Activated CD4-positive, alpha-beta memory T cell treated with anti-CD3 and anti-CD28 coated beads, Interleukin-2, amount 10 ng/mL, durations not matched to agents 7 days and 5 days (primary cell): ENCODE data around the gene ZNF664. TPM values are rescaled to one million over a fixed set of nuclear protein-coding genes. Genes with fewer than 3 reads are reported as not detected.

Experiments used
- CTCF ChIA-PET: fragments of 350-600 bp; sonication (Branson Sonifier 250); formaldehyde crosslinking; loops from one replicate; lab custom pipeline; 2021; ENCODE audit warnings: antibody characterized with exemption, inconsistent platforms; lab: Charles Lee
- POLR2A ChIA-PET: fragments of 350-600 bp; sonication (Branson Sonifier 250); formaldehyde crosslinking; loops from one replicate; lab custom pipeline; 2021; ENCODE audit warnings: antibody characterized with exemption; lab: Charles Lee
- DNase-seq: peaks from one replicate; pipeline ENCODE4 v3.0.0-alpha.2; 2020
- H3K27ac Mint-ChIP-seq: one replicate; pipeline ENCODE4 v1.8.0; 2021; ENCODE audit warnings: mild to moderate bottlenecking, mixed read lengths
- H3K27me3 Mint-ChIP-seq: one replicate; pipeline ENCODE4 v1.8.0; 2021; ENCODE audit warnings: mixed read lengths
- H3K36me3 Mint-ChIP-seq: one replicate; pipeline ENCODE4 v1.8.0; 2021; ENCODE audit warnings: low read depth, mixed read lengths
- H3K4me1 Mint-ChIP-seq: one replicate; pipeline ENCODE4 v1.8.0; 2021; ENCODE audit warnings: mixed read lengths
- H3K4me3 Mint-ChIP-seq: one replicate; pipeline ENCODE4 v1.8.0; 2021; ENCODE audit warnings: mild to moderate bottlenecking, mixed read lengths
- H3K9me3 Mint-ChIP-seq: one replicate; pipeline ENCODE4 v1.8.0; 2021; ENCODE audit warnings: mixed read lengths
- total RNA-seq, 2 experiments: library from RNA; stranded (reverse); gene quantifications; one replicate each; pipeline ENCODE4 v1.2.3, GENCODE V29; 2021

Gene ZNF664
- total RNA-seq, 2 experiments from 2014 or later = 42.5 to 43.4 TPM

DNA sequence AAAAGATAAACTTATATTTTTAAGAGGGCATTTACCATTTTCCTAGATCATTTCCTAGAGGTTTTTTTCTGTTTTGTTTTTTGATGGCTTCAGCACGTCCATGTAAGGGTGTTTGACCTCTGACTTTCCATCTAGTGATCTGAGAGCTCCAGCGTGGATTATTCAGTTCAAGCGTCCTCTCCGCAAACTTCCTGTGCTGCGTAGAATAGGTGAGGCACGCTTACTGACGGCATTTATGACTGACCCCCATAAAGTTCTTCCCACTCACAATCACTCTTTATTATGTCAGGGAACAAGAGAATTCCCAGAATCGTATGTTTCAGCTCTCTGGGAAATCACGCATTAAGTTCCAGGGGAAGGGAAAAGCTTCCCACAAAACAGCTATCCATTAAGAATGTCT is 16.8 kb upstream of the ZNF664 start:
- Mint-ChIP-seq H3K9me3 (no peaks in the 10 kb centered on the region), H3K36me3 (no peaks in the 10 kb centered on the region), H3K4me1 (no peaks in the 10 kb centered on the region), H3K4me3 (no peak overlapping the region), H3K27me3 (no peaks in the 10 kb centered on the region), H3K27ac (no peak overlapping the region)
- ChIA-PET CTCF (no interaction called here), POLR2A (no interaction called here)
- no peak for DNase-seq

DNA sequence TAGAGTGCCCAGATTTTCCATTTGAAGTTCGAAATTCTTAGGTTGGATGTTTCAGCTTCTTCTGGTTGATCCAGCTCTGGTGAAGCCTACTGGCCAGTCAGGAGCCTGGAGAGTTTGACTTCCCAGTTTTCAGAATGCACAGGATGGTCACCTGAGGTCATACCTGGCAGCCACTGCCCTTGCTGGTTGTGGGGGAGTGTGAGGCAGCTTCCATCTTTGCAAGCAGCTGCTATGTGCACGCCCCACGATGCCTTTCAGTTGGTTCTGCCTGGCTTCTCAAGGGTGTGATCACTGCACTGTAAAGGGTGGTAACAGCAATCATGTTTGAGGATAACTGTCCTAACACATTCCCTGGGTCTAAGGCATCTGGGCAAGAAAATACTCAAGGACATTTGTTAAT is 15.8 kb upstream of the ZNF664 start:
- no peaks in the 10 kb centered on the region for H3K36me3 Mint-ChIP-seq
- H3K4me3 Mint-ChIP-seq = no peak overlapping the region
- H3K27ac Mint-ChIP-seq = no peak overlapping the region
- ChIA-PET POLR2A (no interaction called here), CTCF (interaction anchor here (0.7 kb wide), 1 partner anchor 111 kb away, joined by 7 read pairs; no protein-coding TSS in a partner anchor)
- H3K4me1 Mint-ChIP-seq = no peaks in the 10 kb centered on the region
- no peaks in the 10 kb centered on the region for H3K9me3 Mint-ChIP-seq
- no peak for DNase-seq
- no peaks in the 10 kb centered on the region for H3K27me3 Mint-ChIP-seq

DNA sequence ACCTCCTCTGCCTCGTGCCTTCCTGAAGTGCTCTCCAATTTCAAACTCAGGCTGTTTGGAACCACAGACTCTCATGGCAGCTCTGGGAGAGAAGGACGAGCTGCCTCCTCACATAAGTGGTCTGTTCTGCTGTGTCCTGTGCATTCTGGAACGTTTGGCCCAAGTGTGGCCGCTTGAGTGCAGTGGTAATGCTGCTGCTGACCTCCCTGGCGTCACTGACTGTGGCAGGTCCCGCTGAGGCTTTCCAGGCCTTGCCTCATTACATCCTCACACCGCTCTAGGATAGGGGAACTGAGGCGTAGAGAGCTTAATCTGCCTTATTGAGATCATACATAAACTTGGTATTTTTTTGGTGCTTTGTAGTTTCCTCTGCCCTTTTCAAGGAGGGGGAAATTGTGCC is 14.6 kb upstream of the ZNF664 start:
- Mint-ChIP-seq H3K4me1 (no peaks in the 10 kb centered on the region), H3K36me3 (no peaks in the 10 kb centered on the region), H3K9me3 (no peaks in the 10 kb centered on the region), H3K27ac (no peak overlapping the region), H3K4me3 (no peak overlapping the region), H3K27me3 (no peaks in the 10 kb centered on the region)
- no peak for DNase-seq
- ChIA-PET CTCF (no interaction called here), POLR2A (no interaction called here)

DNA sequence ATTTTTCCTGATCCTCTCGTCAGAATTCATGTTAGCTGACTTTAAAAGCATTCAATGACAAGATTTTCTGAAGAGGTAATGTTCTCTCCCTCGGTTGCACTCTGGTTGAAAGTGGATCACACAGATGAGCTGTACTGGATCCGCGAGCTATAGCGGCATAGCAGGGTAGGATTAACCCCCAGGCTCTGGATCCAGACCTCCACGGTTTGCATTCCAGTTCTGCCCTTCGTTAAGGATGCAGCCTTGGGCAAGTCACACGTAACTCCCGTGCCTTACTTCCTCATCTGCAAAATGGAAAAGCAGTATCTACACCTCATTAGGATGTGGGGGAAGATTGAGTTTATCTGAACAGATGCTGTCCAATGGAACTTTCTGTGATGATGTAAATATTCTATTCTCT is 14.1 kb upstream of the ZNF664 start:
- H3K36me3 Mint-ChIP-seq = no peaks in the 10 kb centered on the region

GRCh38 chr12:123960029-123960735 is 12.8 kb upstream of the ZNF664 start:
- Mint-ChIP-seq H3K9me3 (no peaks in the 10 kb centered on the region), H3K36me3 (no peaks in the 10 kb centered on the region)

More for the DNA sequence above, 14.1 kb upstream of the ZNF664 start:
- DNase-seq = no peak
- H3K4me1 Mint-ChIP-seq = no peaks in the 10 kb centered on the region
- no peak overlapping the region for H3K4me3 Mint-ChIP-seq
- no peaks in the 10 kb centered on the region for H3K9me3 Mint-ChIP-seq
- H3K27ac Mint-ChIP-seq = no peak overlapping the region
- POLR2A ChIA-PET = no interaction called here
- H3K27me3 Mint-ChIP-seq = no peaks in the 10 kb centered on the region
- CTCF ChIA-PET = no interaction called here

DNA sequence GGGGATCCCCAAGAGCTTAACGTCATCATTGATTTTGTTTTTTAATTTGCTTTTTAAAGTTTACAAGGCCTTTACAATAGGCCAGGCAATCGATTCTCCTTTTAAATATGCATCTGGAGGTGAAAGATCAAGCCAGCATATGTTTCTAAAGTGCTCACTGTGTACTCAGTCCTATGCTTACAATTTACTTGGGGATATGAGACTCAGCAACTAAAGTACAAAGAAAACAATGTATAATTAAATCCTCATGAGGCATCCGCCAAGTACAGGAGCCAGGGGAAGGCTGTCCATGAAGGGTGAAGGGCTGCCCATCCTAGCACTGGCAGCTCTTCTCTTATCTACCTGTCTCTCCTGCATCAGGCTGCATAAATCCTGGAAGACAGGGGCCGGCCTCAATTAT is 12.2 kb upstream of the ZNF664 start:
- no peaks in the 10 kb centered on the region for H3K27me3 Mint-ChIP-seq
- H3K9me3 Mint-ChIP-seq = no peaks in the 10 kb centered on the region
- no peaks in the 10 kb centered on the region for H3K4me1 Mint-ChIP-seq
- H3K27ac Mint-ChIP-seq = no peak overlapping the region
- ChIA-PET POLR2A (no interaction called here), CTCF (interaction anchor here (2.6 kb wide), 1 partner anchor 55 kb away, joined by 9 read pairs; no protein-coding TSS in a partner anchor)
- no peak overlapping the region for H3K4me3 Mint-ChIP-seq
- H3K36me3 Mint-ChIP-seq = no peaks in the 10 kb centered on the region
- no peak for DNase-seq

More at GRCh38 chr12:123960029-123960735, 12.8 kb upstream of the ZNF664 start:
- Mint-ChIP-seq H3K27ac (no peak overlapping the region), H3K4me3 (no peak overlapping the region), H3K27me3 (no peaks in the 10 kb centered on the region), H3K4me1 (no peaks in the 10 kb centered on the region)
- ChIA-PET POLR2A (no interaction called here), CTCF (interaction anchor here (2.6 kb wide), 1 partner anchor 55 kb away, joined by 9 read pairs; no protein-coding TSS in a partner anchor)
- DNase-seq = no peak

GRCh38 chr12:123961585-123962345 is 11.2 kb upstream of the ZNF664 start:
- Mint-ChIP-seq H3K27me3 (no peaks in the 10 kb centered on the region), H3K36me3 (no peaks in the 10 kb centered on the region), H3K4me1 (no peaks in the 10 kb centered on the region), H3K27ac (no peak overlapping the region), H3K9me3 (no peaks in the 10 kb centered on the region), H3K4me3 (no peak overlapping the region)
- ChIA-PET CTCF (interaction anchor here (1.5 to 2.6 kb wide), 2 partner anchors 43 to 56 kb away, joined by 3 to 9 read pairs; no protein-coding TSS in a partner anchor), POLR2A (interaction anchor here (0.6 kb wide), 2 partner anchors 28 to 200 kb away, joined by 3 to 5 read pairs; partner anchors contain the start of gene DNAH10)
- no peak for DNase-seq

- Mint-ChIP-seq H3K9me3 (no peaks in the 10 kb centered on the region), H3K36me3 (no peaks in the 10 kb centered on the region), H3K4me1 (no peaks in the 10 kb centered on the region), H3K27me3 (no peaks in the 10 kb centered on the region), H3K4me3 (no peak overlapping the region), H3K27ac (no peak overlapping the region)
- ChIA-PET CTCF (interaction anchor here (1.5 to 2.6 kb wide), 2 partner anchors 42 to 57 kb away, joined by 3 to 9 read pairs; no protein-coding TSS in a partner anchor), POLR2A (interaction anchor here (0.6 kb wide), 2 partner anchors 29 to 201 kb away, joined by 3 to 5 read pairs; partner anchors contain the start of gene DNAH10)
- DNase-seq = no peak
These were observed 10.5 kb upstream of the ZNF664 start for GRCh38 chr12:123962513-123962912.

DNA sequence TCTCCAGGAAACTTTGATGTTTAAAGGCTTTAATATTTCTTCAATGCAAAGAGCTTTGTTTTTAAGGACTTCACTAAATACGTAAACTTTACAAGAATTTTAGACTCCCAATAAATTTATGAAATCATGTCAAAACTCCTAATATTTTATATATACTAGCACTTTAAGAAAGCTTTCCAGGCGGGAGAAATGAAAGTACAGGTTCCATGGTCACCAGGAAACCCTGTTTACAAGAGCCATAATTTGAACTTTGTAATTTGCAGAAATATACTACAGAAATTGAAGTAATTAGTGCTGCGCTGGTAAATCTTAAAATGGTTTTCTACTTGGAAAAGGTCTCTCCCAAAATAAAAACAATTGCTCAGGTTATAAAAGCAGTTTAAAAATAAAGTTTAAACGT is 9.2 kb upstream of the ZNF664 start:
- DNase-seq = no peak
- POLR2A ChIA-PET = no interaction called here
- H3K4me1 Mint-ChIP-seq = no peaks in the 10 kb centered on the region
- CTCF ChIA-PET = interaction anchor here (0.9 kb wide), 1 partner anchor 58 kb away, joined by 4 read pairs; no protein-coding TSS in a partner anchor
- H3K36me3 Mint-ChIP-seq = no peaks in the 10 kb centered on the region
- no peak overlapping the region for H3K4me3 Mint-ChIP-seq
- no peaks in the 10 kb centered on the region for H3K9me3 Mint-ChIP-seq
- H3K27ac Mint-ChIP-seq = no peak overlapping the region
- no peaks in the 10 kb centered on the region for H3K27me3 Mint-ChIP-seq

DNA sequence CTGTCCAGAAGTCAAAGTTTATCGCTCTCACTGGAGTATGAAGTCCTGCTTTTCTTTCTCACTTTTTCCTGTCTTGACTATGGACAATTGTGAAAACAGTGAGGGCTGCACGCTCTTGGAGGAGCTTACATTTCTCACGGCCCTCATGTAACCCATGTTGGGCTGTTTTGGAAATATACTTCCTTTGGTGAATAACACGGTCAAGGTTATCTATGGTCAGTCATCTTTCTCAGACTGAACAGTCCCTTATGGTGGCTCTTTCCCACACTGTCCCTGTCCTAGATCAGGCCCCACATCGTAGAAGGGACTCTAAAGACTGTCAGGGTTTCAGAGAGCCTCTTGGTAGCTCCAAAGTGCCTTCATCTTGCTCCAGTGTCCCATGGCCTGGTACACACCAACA is 7.6 kb upstream of the ZNF664 start:
- POLR2A ChIA-PET = no interaction called here
- H3K9me3 Mint-ChIP-seq = no peaks in the 10 kb centered on the region
- H3K4me1 Mint-ChIP-seq = peaks cover 9% of the 10 kb centered on the region
- no peak overlapping the region for H3K27ac Mint-ChIP-seq
- CTCF ChIA-PET = no interaction called here
- DNase-seq = no peak
- no peaks in the 10 kb centered on the region for H3K36me3 Mint-ChIP-seq
- H3K4me3 Mint-ChIP-seq = no peak overlapping the region
- H3K27me3 Mint-ChIP-seq = no peaks in the 10 kb centered on the region

DNA sequence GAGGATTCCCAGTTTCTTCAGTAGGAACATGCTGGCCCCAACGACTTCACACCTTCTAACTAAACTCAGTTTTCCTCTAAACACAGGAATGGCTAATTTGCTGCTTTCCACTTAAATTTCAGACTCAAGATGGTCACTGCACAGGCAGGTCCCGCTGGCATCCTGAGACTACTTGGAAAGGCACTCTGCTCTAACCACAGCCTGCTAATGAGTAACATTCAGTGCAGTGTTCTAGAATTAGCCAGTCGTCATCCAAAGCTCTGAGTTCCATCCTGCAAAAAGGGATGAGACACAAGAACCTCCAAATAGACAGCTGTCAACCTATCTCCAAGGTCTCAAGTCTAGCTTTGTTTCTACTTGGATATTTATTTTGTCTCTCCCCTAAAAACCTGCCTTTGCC is 6.4 kb upstream of the ZNF664 start:
- POLR2A ChIA-PET = no interaction called here
- H3K9me3 Mint-ChIP-seq = no peaks in the 10 kb centered on the region
- no peak overlapping the region for H3K4me3 Mint-ChIP-seq
- no peak overlapping the region for H3K27ac Mint-ChIP-seq
- no peak for DNase-seq
- peaks cover 18% of the 10 kb centered on the region for H3K4me1 Mint-ChIP-seq
- H3K36me3 Mint-ChIP-seq = no peaks in the 10 kb centered on the region
- H3K27me3 Mint-ChIP-seq = no peaks in the 10 kb centered on the region
- CTCF ChIA-PET = no interaction called here

- no peak for DNase-seq
- Mint-ChIP-seq H3K27ac (no peak overlapping the region), H3K9me3 (no peaks in the 10 kb centered on the region), H3K27me3 (no peaks in the 10 kb centered on the region), H3K4me1 (peaks cover 19% of the 10 kb centered on the region), H3K36me3 (no peaks in the 10 kb centered on the region), H3K4me3 (no peak overlapping the region)
- CTCF ChIA-PET = no interaction called here
- POLR2A ChIA-PET = no interaction called here
These were observed 5.9 kb upstream of the ZNF664 start for GRCh38 chr12:123967121-123967586.

GRCh38 chr12:123971449-123971769 is 1.6 kb upstream of the ZNF664 start:
- peaks cover 17% of the 10 kb centered on the region for H3K36me3 Mint-ChIP-seq
- no peak for DNase-seq

More at GRCh38 chr12:123971449-123971769, 1.6 kb upstream of the ZNF664 start:
- POLR2A ChIA-PET = interaction anchor here (1.1 to 2.1 kb wide), 2 partner anchors 33 to 38 kb away, joined by 4 to 19 read pairs; no protein-coding TSS in a partner anchor
- no peaks in the 10 kb centered on the region for H3K27me3 Mint-ChIP-seq
- no peaks in the 10 kb centered on the region for H3K9me3 Mint-ChIP-seq
- peak overlapping the region; percentile 52 for H3K27ac Mint-ChIP-seq
- H3K4me1 Mint-ChIP-seq = peaks cover 38% of the 10 kb centered on the region
- peak overlapping the region; percentile 77 for H3K4me3 Mint-ChIP-seq
- CTCF ChIA-PET = interaction anchor here (0.8 to 1.3 kb wide), 3 partner anchors 12 to 34 kb away, joined by 3 to 5 read pairs (median 4); no protein-coding TSS in a partner anchor
